Stimulated activated CD4-positive, alpha-beta T cell treated with anti-CD3 and anti-CD28 coated beads, Interleukin-15, amount 100 ng/mL, for 1 hour (primary cell): ENCODE measurements around the gene RTN4RL2.

Experiments
- DNase-seq, 2 donors: peaks; one replicate each; pipeline ENCODE4 v3.0.0-alpha.2; 2020; ENCODE audit warnings: low read depth in 1 of 2, low spot score in 1 of 2

RTN4RL2 gene

GRCh38 chr11:57461841-57462489, 1.6 kb downstream of the RTN4RL2 start:
- DNase-seq, result no peak

GRCh38 chr11:57462597-57462996, 2.3 kb downstream of the RTN4RL2 start:
- DNase-seq, result no peak

GRCh38 chr11:57463671-57464538, 3.6 kb downstream of the RTN4RL2 start:
- DNase-seq, result no peak

- no peak for DNase-seq
Observed at GRCh38 chr11:57464539-57465181, 4.3 kb downstream of the RTN4RL2 start.

- DNase-seq, result no peak
Observed at GRCh38 chr11:57466680-57467079, 6.4 kb downstream of the RTN4RL2 start.

GRCh38 chr11:57467508-57468157, 7.3 kb downstream of the RTN4RL2 start:
- no peak for DNase-seq

GRCh38 chr11:57468276-57468675, 7.9 kb downstream of the RTN4RL2 start:
- DNase-seq, result no peak

- DNase-seq, result no peak
Observed at GRCh38 chr11:57469268-57469667, 8.9 kb downstream of the RTN4RL2 start.

DNA sequence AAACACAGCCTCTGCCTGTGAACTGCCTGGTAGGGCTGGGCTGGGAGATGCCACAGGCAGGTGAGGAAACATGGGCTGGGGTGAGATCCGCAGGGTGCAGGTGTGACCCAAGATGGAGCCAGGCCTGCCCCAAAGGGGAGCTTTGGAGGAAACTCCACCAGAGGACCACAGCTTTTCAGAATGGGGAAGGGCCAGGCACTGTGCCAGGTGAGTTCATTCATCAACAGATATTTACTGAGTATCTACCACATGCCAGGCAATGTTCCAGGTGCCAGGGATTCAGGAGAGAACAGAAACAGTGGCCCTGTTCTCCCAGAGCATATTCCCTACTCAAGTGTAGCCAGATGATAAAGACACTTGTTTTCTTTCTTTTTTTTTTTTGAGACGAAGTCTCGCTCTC, 11.2 kb downstream of the RTN4RL2 start:
- DNase-seq, result no peak

- DNase-seq, result no peak
Observed at GRCh38 chr11:57473285-57473841, 13.0 kb downstream of the RTN4RL2 start.

- no peak for DNase-seq
Observed at GRCh38 chr11:57474017-57474802, 13.9 kb downstream of the RTN4RL2 start.

- DNase-seq, result no peak
Observed at GRCh38 chr11:57474803-57475115, 14.4 kb downstream of the RTN4RL2 start.

DNA sequence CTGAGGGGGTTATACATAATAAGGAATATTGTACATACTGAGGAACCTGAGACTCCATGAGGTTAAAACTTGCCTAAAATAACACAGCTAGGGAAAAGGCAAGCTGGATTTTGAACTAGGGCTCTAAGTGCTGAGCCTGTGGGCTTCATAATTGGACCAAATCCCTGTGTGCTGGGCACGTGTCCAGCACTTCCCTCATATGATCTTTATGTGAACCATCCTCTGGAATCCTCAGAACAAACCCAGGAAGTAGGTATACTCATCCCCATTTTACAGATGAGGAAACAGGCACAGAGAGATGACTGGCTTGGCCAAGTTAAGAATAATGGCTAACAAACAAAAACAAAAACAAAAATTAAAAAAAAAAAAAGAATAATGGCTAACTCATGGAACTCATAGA, 14.9 kb downstream of the RTN4RL2 start:
- no peak for DNase-seq

DNA sequence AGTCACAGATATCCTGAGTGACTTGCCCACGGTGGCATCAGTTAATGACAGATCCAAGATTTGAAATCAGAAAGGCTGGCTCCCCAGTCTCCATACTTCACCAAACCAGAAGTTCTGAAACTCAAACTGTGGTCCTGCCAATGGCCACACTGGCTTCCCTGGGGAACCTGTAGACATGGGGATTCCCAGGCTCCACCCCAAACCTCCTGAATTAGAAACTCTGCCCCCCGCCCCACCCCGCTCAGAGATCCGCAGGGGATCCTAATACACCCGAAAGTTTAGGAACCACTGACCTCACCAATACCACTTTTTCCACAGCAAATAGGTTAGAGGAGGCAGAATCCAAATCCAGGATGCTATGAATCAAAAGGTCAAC, 15.3 kb downstream of the RTN4RL2 start:
- DNase-seq, result no peak

DNA sequence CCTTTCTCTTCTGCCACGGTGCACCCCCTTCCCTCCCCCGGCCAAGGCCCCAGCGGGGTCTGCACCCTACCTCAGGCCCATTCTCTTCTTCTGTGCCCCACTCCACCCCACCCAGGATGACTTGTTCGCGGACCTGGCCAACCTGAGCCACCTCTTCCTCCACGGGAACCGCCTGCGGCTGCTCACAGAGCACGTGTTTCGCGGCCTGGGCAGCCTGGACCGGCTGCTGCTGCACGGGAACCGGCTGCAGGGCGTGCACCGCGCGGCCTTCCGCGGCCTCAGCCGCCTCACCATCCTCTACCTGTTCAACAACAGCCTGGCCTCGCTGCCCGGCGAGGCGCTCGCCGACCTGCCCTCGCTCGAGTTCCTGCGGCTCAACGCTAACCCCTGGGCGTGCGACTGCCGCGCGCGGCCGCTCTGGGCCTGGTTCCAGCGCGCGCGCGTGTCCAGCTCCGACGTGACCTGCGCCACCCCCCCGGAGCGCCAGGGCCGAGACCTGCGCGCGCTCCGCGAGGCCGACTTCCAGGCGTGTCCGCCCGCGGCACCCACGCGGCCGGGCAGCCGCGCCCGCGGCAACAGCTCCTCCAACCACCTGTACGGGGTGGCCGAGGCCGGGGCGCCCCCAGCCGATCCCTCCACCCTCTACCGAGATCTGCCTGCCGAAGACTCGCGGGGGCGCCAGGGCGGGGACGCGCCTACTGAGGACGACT, 15.9 kb downstream of the RTN4RL2 start:
- DNase-seq, result no peak

GRCh38 chr11:57476757-57477506, 16.6 kb downstream of the RTN4RL2 start:
- no peak for DNase-seq

DNA sequence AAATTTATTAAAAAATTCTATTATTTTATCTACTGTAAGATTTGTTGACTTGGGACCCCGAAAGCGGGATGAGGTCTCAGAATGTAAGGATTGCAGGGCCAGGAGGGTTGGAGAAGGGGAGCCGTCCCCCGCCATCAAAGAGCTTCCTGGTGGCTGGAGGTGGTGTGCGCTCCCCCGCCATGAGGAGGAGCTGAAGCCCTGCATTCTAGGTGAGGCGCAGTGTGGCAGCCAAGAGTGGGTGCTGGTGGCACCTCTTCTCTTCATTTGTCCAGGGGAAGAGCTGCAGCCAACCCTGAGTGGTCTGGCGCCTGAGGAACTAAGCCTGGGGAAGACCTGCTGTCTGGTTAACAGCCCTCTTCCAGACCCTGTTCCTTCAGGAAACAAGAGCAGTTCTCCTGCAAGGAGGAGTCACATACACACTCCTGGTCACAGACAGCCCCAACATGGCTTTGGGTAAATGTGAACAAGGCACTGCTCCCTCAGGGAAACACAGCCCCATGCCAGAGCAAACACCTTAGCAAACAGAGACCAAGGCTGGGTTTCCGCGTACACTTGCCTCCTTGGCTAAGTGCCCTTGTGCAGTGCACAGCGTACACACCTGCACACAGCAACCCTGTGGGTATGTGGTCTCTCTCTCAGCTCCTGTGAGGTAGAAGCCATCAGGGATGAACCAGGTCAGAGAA, 17.3 kb downstream of the RTN4RL2 start:
- no peak for DNase-seq

DNA sequence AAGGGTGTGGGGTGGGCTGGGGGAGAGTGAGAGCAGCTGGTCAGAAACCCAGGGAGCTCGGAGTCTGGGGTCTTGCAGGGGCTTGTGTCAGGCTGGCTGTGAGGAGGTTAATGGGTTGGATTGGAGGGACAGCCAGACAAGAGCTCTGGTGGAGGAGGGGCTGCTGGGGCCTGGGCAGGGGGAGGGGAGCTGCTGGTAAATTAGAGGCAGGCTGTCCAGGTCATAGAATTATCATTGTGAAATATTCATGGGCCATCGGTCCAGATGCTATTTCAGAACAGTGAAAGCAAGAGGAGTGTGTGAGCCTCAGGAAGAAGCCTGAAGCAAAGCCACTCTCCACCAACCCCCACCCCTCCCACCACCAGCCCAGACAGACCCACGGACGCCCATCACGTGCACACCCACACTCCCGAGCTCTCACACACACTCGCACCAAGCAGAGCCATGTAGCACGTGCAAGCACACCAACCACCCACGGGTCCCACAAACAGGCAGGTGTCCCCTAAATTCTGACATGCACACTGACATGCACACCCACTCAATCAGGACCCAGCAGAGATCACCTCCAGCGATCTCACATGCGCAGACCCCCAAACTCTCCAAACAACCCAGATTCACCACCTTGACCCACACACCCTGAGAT, 18.8 kb downstream of the RTN4RL2 start:
- DNase-seq, result no peak
